GM23338 (cell line): ENCODE measurements around the gene ABCC1. TPM values are rescaled to one million over a fixed set of nuclear protein-coding genes. Genes with fewer than 3 reads are reported as not detected.

ENCODE experiments used
- ATAC-seq: fragments of 200-7000 bp; cut with Tn5 transposase; 3 replicates; pipeline ENCODE4 v1.9.1; 2020
- DNase-seq: peaks from one replicate; pipeline ENCODE4 v3.0.0-alpha.2; 2015; ENCODE audit warnings: low spot score
- H2AFZ ChIP-seq: fragments of 200-600 bp; sonication (generic); 2 replicates; pipeline ENCODE4 v1.8.0; 2016; ENCODE audit warnings: antibody characterized with exemption, mild to moderate bottlenecking, moderate library complexity
- H3F3A ChIP-seq: fragments of 200-600 bp; sonication (generic); replicated peaks from 2 replicates; pipeline ENCODE4 v1.8.0; 2017; ENCODE audit warnings: antibody characterized with exemption, mixed run types, low read depth
- H3K27ac ChIP-seq: fragments of 200-600 bp; sonication (generic); 2 replicates; pipeline ENCODE4 v1.6.1; 2016; ENCODE audit warnings: low read depth
- H3K27me3 ChIP-seq: fragments of 200-600 bp; sonication (generic); 2 replicates; pipeline ENCODE4 v1.8.0; 2016; ENCODE audit warnings: mild to moderate bottlenecking, mixed run types, moderate library complexity; ENCODE audit not compliant: insufficient read depth
- H3K36me3 ChIP-seq: fragments of 200-600 bp; sonication (generic); 2 replicates; pipeline ENCODE4 v1.8.0; 2016; ENCODE audit warnings: mild to moderate bottlenecking; ENCODE audit not compliant: insufficient read depth
- H3K4me1 ChIP-seq: fragments of 200-600 bp; sonication (generic); 2 replicates; pipeline ENCODE4 v1.8.0; 2016; ENCODE audit warnings: mild to moderate bottlenecking, moderate library complexity; ENCODE audit not compliant: insufficient read depth
- H3K4me2 ChIP-seq: fragments of 200-600 bp; sonication (generic); 2 replicates; pipeline ENCODE4 v1.7.1; 2017; ENCODE audit warnings: mixed run types
- H3K4me3 ChIP-seq: fragments of 200-600 bp; sonication (generic); 2 replicates; pipeline ENCODE4 v1.6.1; 2016; ENCODE audit warnings: mixed run types
- H3K79me2 ChIP-seq: fragments of 200-600 bp; sonication (generic); replicated peaks from 2 replicates; pipeline ENCODE4 v1.8.0; 2017; ENCODE audit warnings: mild to moderate bottlenecking; ENCODE audit not compliant: insufficient read depth
- H3K9me2 ChIP-seq: fragments of 200-600 bp; sonication (generic); 2 replicates; pipeline ENCODE4 v1.8.0; 2017; ENCODE audit not compliant: insufficient read depth
- H4K20me1 ChIP-seq: fragments of 200-600 bp; sonication (generic); replicated peaks from 2 replicates; pipeline ENCODE4 v1.8.0; 2017; ENCODE audit warnings: mild to moderate bottlenecking; ENCODE audit not compliant: insufficient read depth
- H3K27ac Mint-ChIP-seq: 2 replicates; pipeline ENCODE4 v1.8.0; 2020; ENCODE audit warnings: inconsistent platforms, mild to moderate bottlenecking, moderate library complexity, mixed read lengths
- H3K27me3 Mint-ChIP-seq: 3 replicates; pipeline ENCODE4 v1.8.0; 2022; ENCODE audit warnings: low read depth, mild to moderate bottlenecking, moderate library complexity, mixed read lengths, inconsistent platforms; ENCODE audit not compliant: insufficient read depth, poor library complexity
- H3K36me3 Mint-ChIP-seq: 3 replicates; pipeline ENCODE4 v1.8.0; 2021; ENCODE audit warnings: low read depth, mild to moderate bottlenecking, inconsistent platforms, moderate library complexity, mixed read lengths
- H3K4me1 Mint-ChIP-seq: 3 replicates; pipeline ENCODE4 v1.8.0; 2020; ENCODE audit warnings: mild to moderate bottlenecking, inconsistent platforms, mixed read lengths
- H3K4me3 Mint-ChIP-seq: 3 replicates; pipeline ENCODE4 v1.8.0; 2021; ENCODE audit warnings: moderate library complexity, mild to moderate bottlenecking, inconsistent platforms, mixed read lengths
- H3K9me3 Mint-ChIP-seq: 3 replicates; pipeline ENCODE4 v1.8.0; 2020; ENCODE audit warnings: moderate library complexity, mild to moderate bottlenecking, inconsistent platforms, mixed read lengths
- CREB1 ChIP-seq: fragments of 250-450 bp; sonication (Bioruptor Pico); IDR thresholded peaks from 2 replicates; pipeline ENCODE4 v1.5.0; 2020; ENCODE audit warnings: low read depth, mild to moderate bottlenecking, moderate library complexity
- EZH2 ChIP-seq: fragments of 200-600 bp; sonication (generic); IDR thresholded peaks from one replicate; pipeline ENCODE4 v1.8.0; 2017; ENCODE audit warnings: antibody characterized with exemption, mild to moderate bottlenecking, low read depth; ENCODE audit not compliant: unreplicated experiment
- JUNB ChIP-seq: IDR thresholded peaks from one replicate; pipeline ENCODE4 v1.6.1; 2016; ENCODE audit warnings: antibody characterized with exemption; ENCODE audit not compliant: unreplicated experiment
- ZNF114 ChIP-seq: fragments of 250-450 bp; sonication (Bioruptor Pico); IDR thresholded peaks from 2 replicates; pipeline ENCODE4 v1.5.0; 2020; ENCODE audit warnings: mild to moderate bottlenecking, moderate library complexity
- ZNF331 ChIP-seq: fragments of 250-450 bp; sonication (Bioruptor Pico); IDR thresholded peaks from 2 replicates; pipeline ENCODE4 v1.5.0; 2020; ENCODE audit warnings: low read depth, mild to moderate bottlenecking, moderate library complexity
- ZNF462 ChIP-seq: fragments of 250-450 bp; sonication (Bioruptor Pico); IDR thresholded peaks from 2 replicates; pipeline ENCODE4 v1.5.0; 2020; ENCODE audit warnings: mild to moderate bottlenecking, moderate library complexity
- polyA plus RNA-seq: library from polyadenylated mRNA; unstranded; fragments of >200 nt; fragmentation: Nextera tagmentation; extraction: Ambion mirVana; gene quantifications from 2 replicates; pipeline ENCODE4 v1.2.1, GENCODE V29; 2016
- total RNA-seq: library from RNA; depleted of rRNA; stranded (reverse); fragments of >200 nt; shearing (Covaris generic); gene quantifications from 2 replicates; pipeline ENCODE4 v1.2.3, GENCODE V29; 2014

Gene ABCC1
- total and polyA plus RNA-seq, 2 experiments from 2014 or later: 11.0 to 46.6 TPM

DNA sequence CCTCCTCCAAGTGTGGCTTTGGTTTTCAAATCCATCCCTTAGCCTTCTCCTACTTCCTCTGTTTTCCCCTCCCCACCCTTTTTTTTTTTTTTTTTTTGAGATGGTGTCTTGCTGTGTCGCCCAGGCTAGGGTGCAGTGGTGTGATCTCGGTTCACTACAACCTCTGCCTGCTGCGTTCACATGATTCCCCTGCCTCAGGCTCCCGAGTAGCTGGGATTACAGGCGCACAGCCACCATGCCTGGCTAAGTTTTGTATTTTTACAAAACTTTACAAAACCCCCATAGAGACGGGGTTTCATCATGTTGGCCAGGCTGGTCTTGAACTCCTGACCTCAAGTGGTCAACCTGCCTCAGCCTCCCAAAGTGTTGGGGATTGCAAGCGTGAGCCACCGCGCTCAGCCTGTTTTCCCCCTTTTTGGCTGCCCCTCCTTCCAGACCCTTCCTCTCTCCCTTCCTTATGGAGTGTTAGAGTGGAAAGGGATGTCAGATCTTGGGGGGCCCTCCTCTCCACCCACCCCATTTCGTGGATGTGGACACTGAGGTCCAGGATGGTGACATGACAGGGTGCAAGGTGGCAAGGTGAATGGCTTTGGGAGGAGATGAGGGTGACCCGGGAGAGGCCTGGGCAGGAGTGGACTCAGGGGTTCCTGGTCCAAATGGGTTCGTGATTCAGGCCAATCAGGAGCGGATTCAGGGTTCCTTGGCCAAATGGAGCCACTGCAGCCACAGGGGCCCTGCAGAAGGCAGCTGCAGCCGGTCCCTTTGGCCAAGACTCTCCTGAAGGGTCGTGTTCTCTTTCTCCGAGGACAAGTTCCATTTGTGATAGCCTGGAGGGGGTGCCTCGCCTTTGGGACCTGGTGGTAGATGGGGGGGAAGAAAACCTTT lies 4.8 kb downstream of the ABCC1 start:
- no peak for DNase-seq
- H3K27ac ChIP-seq: no peak overlapping the region
- no peaks in the 10 kb centered on the region for H3K9me2 ChIP-seq
- no peaks in the 10 kb centered on the region for H3K36me3 ChIP-seq
- no peak overlapping the region for H2AFZ ChIP-seq
- H3K79me2 ChIP-seq: peaks cover 94% of the 10 kb centered on the region
- H3K4me1 Mint-ChIP-seq: peaks cover 23% of the 10 kb centered on the region
- no peak for ATAC-seq
- no peak overlapping the region for H3K27ac Mint-ChIP-seq
- H3K36me3 Mint-ChIP-seq: peaks cover 10% of the 10 kb centered on the region; the same call in 1 of the 3 replicates
- no peaks in the 10 kb centered on the region for H3K9me3 Mint-ChIP-seq
- H4K20me1 ChIP-seq: peaks cover 49% of the 10 kb centered on the region
- no peak overlapping the region for H3K4me3 Mint-ChIP-seq
- TF ChIP-seq ZNF462 (CRISPR knock-in tag) (no peak), EZH2 (no peak), ZNF331 (CRISPR knock-in tag) (no peak), ZNF114 (CRISPR knock-in tag) (no peak)
- H3F3A ChIP-seq: 0 out of 2 replicates have a peak, but pooled peaks cover 3% of the 10 kb centered on the region
- no peak overlapping the region for H3K4me2 ChIP-seq
- peaks cover 14% of the 10 kb centered on the region for H3K27me3 Mint-ChIP-seq
- H3K4me3 ChIP-seq: no peak overlapping the region
- peaks cover 36% of the 10 kb centered on the region for H3K4me1 ChIP-seq
- H3K27me3 ChIP-seq: no peaks in the 10 kb centered on the region

- Histone ChIP-seq H3K79me2 (peaks cover 100% of the 10 kb centered on the region), H4K20me1 (peaks cover 52% of the 10 kb centered on the region), H3K4me1 (peaks cover 37% of the 10 kb centered on the region), H3K36me3 (no peaks in the 10 kb centered on the region), H3K4me2 (no peak overlapping the region), H3K27me3 (no peaks in the 10 kb centered on the region), H3K27ac (no peak overlapping the region), H2AFZ (no peak overlapping the region), H3F3A (0 out of 2 replicates have a peak, but pooled peaks cover 3% of the 10 kb centered on the region), H3K4me3 (no peak overlapping the region), H3K9me2 (no peaks in the 10 kb centered on the region)
- Mint-ChIP-seq H3K27ac (no peak overlapping the region), H3K9me3 (no peaks in the 10 kb centered on the region), H3K4me3 (no peak overlapping the region), H3K36me3 (peaks cover 10% of the 10 kb centered on the region; the same call in 2 of the 3 replicates), H3K27me3 (peaks cover 14% of the 10 kb centered on the region), H3K4me1 (peaks cover 23% of the 10 kb centered on the region)
- DNase-seq: no peak
- ATAC-seq: no peak
- TF ChIP-seq JUNB (no peak), ZNF331 (CRISPR knock-in tag) (no peak), EZH2 (no peak), CREB1 (no peak)
These were observed 5.4 kb downstream of the ABCC1 start for GRCh38 chr16:15954814-15955151.
